ENCODE results near the gene WDR45B. TPM values are rescaled to one million over a fixed set of nuclear protein-coding genes. Genes with fewer than 3 reads are reported as not detected.
"Not testable (repeated sequence)": the region's sequence is repeated elsewhere in the genome, so short reads cannot be mapped to it uniquely, and the experiment has no call there.

WDR45B gene
- total and polyA plus RNA-seq, 8 donors: 46.8 to 93.1 (median 82.6) TPM

GRCh38 chr17:82655038-82655479, 6.8 kb upstream of the WDR45B start:
- Histone ChIP-seq H3K4me1 (peaks cover 0 to 15% of the 10 kb centered on the region in 2 donors), H3K27me3 (no peaks in the 10 kb centered on the region), H3K27ac (peak overlapping the region in 1 of 2 donors; percentile 61), H3K9me3 (no peaks in the 10 kb centered on the region), H3K4me3 (no peak overlapping the region), H3K36me3 (peaks cover 0 to 5% of the 10 kb centered on the region in 2 donors)
- TF ChIP-seq CTCF (IDR thresholded peaks at IDR 0.05): no peak
- no peak for ATAC-seq
- intact Hi-C loops (cut with DNase I): no loop called here
- DNase-seq: peak in 1 of 4 donors; percentile 72

GRCh38 chr17:82654611-82655010, 6.4 kb upstream of the WDR45B start:
- intact Hi-C loops (cut with DNase I); ATAC-seq; H3K4me3 ChIP-seq; DNase-seq; H3K27me3 ChIP-seq; H3K36me3 ChIP-seq; H3K9me3 ChIP-seq: not testable (repeated sequence)
- peak overlapping the region in 1 of 2 donors; percentile 61 for H3K27ac ChIP-seq
- H3K4me1 ChIP-seq: peaks cover 0 to 15% of the 10 kb centered on the region in 2 donors

- no peak overlapping the region for H3K4me3 ChIP-seq
- H3K27ac ChIP-seq: no peak overlapping the region
- ATAC-seq (no peak), DNase-seq (peak in 1 of 4 donors; percentile 64)
- no peaks in the 10 kb centered on the region for H3K27me3 ChIP-seq
- no peaks in the 10 kb centered on the region for H3K9me3 ChIP-seq
- TF ChIP-seq CTCF (IDR thresholded peaks at IDR 0.05): no peak
- H3K4me1 ChIP-seq: peaks cover 0 to 15% of the 10 kb centered on the region in 2 donors
- H3K36me3 ChIP-seq: peaks cover 0 to 2% of the 10 kb centered on the region in 2 donors
- intact Hi-C loops (cut with DNase I): no loop called here
These were observed 5.6 kb upstream of the WDR45B start for GRCh38 chr17:82653651-82654528.

DNA sequence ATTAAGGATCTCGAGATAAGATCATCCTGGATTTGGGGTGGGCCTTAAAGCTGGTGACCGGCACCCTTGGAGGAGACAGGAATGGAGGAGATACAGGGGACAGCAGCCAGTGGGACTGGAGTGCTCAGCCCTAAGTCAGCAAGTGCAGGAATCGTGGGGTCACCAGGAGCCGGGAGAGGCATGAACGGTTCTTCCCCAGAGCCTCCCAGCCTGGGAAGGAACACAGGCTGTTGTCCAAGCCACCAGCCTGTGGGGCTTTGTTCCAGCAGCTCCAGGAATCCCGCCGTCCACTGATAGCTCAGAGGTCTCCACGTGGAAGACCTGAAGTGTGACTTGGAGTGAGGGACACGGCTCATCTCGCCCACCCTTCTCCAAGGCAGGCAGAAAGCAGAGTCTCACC, 2.5 kb upstream of the WDR45B start:
- no peak for TF ChIP-seq CTCF (IDR thresholded peaks at IDR 0.05)
- H3K36me3 ChIP-seq: no peaks in the 10 kb centered on the region

DNA sequence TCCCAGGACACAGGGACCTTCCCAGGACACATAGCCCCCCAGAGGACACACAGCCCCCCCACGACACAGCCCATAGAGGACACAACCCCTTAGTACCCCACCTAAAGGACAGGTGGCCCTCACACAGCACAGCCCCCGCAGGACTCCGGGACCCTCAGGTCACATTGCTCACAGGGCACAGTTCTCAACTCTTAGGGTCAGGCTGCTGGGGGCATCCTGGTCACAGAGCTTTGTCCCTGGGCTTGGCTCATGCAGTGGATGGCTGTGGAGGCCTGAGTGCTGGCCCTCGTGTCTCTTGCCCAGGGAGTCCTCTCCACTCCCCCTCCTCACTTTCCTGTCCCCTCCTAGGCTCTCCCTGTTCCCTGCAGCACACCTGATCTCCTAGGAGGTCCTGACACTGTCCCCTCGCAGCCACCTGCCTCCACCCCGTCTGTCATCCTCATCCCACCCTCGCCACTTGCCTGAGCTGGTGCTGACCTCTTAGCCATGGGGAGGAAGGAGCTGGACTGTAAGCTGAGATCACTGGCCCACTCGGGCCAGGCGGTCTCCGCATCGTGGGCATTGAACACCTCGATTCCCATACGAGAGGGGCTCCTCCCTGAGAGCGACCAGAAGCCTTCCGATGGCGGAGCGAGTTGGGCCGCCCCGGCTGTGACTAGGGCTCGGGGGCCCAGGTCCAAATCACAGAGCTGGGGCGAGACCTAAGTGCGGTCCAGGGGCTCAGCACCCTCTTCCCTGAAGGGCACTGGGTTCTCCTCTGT, 1.4 kb upstream of the WDR45B start:
- intact Hi-C loops (cut with DNase I): no loop called here
- DNase-seq (peak in 1 of 4 donors; percentile 55), ATAC-seq (no peak)
- Histone ChIP-seq H3K27ac (no peak overlapping the region), H3K27me3 (no peaks in the 10 kb centered on the region), H3K36me3 (peaks cover 0 to 1% of the 10 kb centered on the region in 2 donors), H3K4me3 (no peak overlapping the region), H3K9me3 (no peaks in the 10 kb centered on the region), H3K4me1 (peaks cover 5 to 30% of the 10 kb centered on the region in 2 donors)
- TF ChIP-seq CTCF (IDR thresholded peaks at IDR 0.05): no peak

More for the DNA sequence above, 2.5 kb upstream of the WDR45B start:
- Histone ChIP-seq H3K27ac (no peak overlapping the region), H3K4me3 (no peak overlapping the region), H3K4me1 (peaks cover 5 to 34% of the 10 kb centered on the region in 2 donors), H3K9me3 (no peaks in the 10 kb centered on the region), H3K27me3 (no peaks in the 10 kb centered on the region)
- DNase-seq (peak in 1 of 4 donors; percentile 40), ATAC-seq (no peak)
- intact Hi-C loops (cut with DNase I): no loop called here
